Muscle layer of colon (tissue), 2 donors: ENCODE results near the gene ARFIP1.

ENCODE experiments used
- H3K27ac ChIP-seq: one replicate; pipeline ENCODE4 v1.7.0; 2013; ENCODE audit warnings: low read depth, mild to moderate bottlenecking, low read length, moderate library complexity
- H3K27me3 ChIP-seq, 2 donors: one replicate each; pipeline ENCODE4 v1.7.0; 2013; ENCODE audit warnings: low read length in 2 of 2, mild to moderate bottlenecking in 2 of 2; ENCODE audit not compliant: insufficient read depth in 2 of 2, control insufficient read depth in 1 of 2
- H3K36me3 ChIP-seq: one replicate; pipeline ENCODE4 v1.7.0; 2013; ENCODE audit warnings: mild to moderate bottlenecking, low read length; ENCODE audit not compliant: insufficient read depth
- H3K4me1 ChIP-seq: one replicate; pipeline ENCODE4 v1.7.0; 2013; ENCODE audit warnings: mild to moderate bottlenecking, low read length; ENCODE audit not compliant: insufficient read depth
- H3K4me3 ChIP-seq, 2 donors: one replicate each; pipeline ENCODE4 v1.7.0; 2013; ENCODE audit warnings: low read length in 2 of 2, low read depth in 1 of 2, mild to moderate bottlenecking in 1 of 2, moderate library complexity in 1 of 2
- H3K9ac ChIP-seq: one replicate; pipeline ENCODE4 v1.7.0; 2013; ENCODE audit warnings: low read length
- H3K9me3 ChIP-seq: one replicate; pipeline ENCODE4 v1.7.0; 2013; ENCODE audit warnings: mild to moderate bottlenecking, low read length
- donor health status: abdominal sarcoma.
- donor health status: Adenocarcinoma of cecum.

The ARFIP1 gene

DNA sequence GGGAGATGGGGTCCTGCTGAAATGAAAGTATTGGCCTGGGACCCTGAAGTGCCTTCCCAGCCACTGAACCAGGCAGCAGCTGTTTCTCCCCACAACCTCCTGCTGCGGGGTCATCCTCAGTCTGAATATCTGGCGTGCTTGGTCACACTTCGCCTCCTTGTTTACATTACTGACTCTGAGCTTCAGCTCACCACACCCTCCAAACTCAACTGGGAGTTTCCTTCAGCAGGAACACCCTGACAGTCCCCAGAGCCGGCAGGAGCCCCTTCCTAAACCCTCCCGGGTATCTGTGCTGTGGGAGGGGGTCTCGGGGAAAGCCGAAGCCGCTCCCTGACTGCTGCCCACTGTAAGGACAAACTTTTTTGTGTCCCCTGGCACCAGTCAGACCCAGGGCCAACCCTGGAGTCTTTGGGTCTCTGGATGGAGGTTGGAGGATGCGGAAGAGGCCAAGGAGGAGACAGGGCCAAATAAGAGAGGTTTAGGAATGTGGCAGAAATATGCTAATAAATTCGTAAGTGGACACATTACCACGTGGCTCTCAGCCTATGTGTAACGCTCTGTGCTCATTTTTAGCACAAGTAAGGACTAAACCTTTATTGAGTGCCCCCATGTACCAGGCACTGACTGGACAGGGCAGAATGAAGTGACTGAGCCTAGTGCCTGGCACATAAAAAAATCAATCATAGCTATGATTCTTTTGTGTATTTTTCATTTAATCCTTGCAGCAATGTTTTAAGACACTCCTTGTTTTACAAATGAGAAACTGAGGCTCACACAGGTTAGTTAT lies 177.1 kb downstream of the ARFIP1 start:
- no peaks in the 10 kb centered on the region for H3K9me3 ChIP-seq
- H3K4me3 ChIP-seq: no peak overlapping the region
- H3K36me3 ChIP-seq: no peaks in the 10 kb centered on the region
- no peaks in the 10 kb centered on the region for H3K27me3 ChIP-seq
- no peaks in the 10 kb centered on the region for H3K4me1 ChIP-seq
- H3K27ac ChIP-seq: no peak overlapping the region
- H3K9ac ChIP-seq: no peak overlapping the region

DNA sequence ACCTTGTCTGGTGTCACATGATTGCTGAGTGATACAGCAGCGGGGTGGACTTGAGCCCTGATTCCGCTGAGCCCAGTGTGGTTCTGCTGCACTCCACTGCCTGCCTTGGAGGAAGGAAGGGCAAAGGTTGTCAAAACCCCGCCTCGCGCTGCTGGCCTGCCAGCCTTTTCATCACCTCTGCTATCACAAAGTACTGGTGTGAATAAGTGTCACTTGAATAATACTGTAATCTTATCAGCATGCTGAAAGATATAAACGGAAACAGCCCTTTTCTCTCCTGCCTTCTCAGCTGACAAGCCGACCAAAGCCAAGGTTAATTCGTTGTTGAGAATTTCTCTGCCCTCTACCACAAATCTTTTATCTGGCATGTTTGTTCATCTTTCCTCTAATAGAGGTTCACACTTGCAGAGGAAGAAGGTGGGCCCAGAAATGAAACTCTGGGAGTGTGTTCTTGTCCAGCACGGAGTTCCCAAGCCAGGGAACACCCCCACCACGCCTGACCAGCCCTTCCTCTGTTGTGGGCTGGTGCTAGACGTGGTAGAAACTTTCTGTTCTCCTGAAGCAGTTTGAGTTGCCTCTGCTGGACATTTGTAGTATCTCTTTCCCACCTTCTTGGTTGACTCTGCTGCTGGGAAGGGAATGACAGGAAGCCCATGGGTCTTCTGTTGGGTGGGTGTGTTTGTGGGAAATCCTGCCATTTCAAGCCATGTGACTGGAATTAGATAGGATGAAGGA lies 177.8 kb downstream of the ARFIP1 start:
- Histone ChIP-seq H3K27ac (no peak overlapping the region), H3K36me3 (no peaks in the 10 kb centered on the region), H3K4me3 (no peak overlapping the region), H3K9ac (no peak overlapping the region), H3K9me3 (no peaks in the 10 kb centered on the region), H3K4me1 (no peaks in the 10 kb centered on the region), H3K27me3 (no peaks in the 10 kb centered on the region)

DNA sequence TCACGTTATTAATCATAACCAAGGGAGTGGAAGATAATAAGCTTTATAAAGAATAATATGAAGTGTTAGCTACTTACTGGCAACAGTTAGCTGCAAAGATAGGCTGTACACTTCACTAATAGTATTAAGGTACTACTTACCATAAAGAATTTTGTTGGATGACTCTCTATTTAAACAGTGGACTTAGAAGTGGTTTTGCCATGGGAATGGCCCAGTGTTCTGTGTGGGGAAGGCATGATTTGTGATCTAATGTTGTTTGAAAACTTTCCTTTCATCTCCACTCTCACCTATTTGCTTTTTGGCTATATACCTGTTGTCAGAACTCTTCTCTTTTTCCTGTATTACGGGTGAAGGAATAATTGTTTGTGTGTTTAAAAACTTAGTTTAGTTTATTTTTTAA lies 179.3 kb downstream of the ARFIP1 start:
- H3K9ac ChIP-seq: no peak overlapping the region
- no peaks in the 10 kb centered on the region for H3K27me3 ChIP-seq
- H3K9me3 ChIP-seq: no peaks in the 10 kb centered on the region
- H3K4me3 ChIP-seq: no peak overlapping the region
- H3K4me1 ChIP-seq: no peaks in the 10 kb centered on the region
- no peak overlapping the region for H3K27ac ChIP-seq
- no peaks in the 10 kb centered on the region for H3K36me3 ChIP-seq

DNA sequence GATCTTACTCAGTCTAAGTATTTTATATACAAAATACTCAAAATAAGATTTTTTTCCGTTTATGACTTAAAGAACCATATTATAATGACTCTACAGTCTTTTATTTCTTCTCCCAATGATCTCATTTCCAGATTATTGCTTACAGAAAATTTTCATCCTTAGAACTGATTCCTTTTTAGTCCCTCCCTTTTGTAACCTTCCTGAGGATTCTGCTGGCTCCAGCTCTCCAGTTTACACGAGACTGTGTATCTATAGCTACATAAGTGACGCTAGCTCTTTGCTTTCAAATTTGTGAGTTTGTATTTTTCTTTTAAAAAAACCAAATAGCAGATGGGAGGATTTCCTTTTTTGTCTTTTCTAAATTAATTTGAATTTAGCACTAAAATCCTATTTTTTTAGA lies 180.3 kb downstream of the ARFIP1 start:
- no peaks in the 10 kb centered on the region for H3K36me3 ChIP-seq
- no peaks in the 10 kb centered on the region for H3K4me1 ChIP-seq
- H3K27ac ChIP-seq: no peak overlapping the region
- H3K9me3 ChIP-seq: no peaks in the 10 kb centered on the region
- H3K9ac ChIP-seq: no peak overlapping the region
- no peaks in the 10 kb centered on the region for H3K27me3 ChIP-seq
- no peak overlapping the region for H3K4me3 ChIP-seq

DNA sequence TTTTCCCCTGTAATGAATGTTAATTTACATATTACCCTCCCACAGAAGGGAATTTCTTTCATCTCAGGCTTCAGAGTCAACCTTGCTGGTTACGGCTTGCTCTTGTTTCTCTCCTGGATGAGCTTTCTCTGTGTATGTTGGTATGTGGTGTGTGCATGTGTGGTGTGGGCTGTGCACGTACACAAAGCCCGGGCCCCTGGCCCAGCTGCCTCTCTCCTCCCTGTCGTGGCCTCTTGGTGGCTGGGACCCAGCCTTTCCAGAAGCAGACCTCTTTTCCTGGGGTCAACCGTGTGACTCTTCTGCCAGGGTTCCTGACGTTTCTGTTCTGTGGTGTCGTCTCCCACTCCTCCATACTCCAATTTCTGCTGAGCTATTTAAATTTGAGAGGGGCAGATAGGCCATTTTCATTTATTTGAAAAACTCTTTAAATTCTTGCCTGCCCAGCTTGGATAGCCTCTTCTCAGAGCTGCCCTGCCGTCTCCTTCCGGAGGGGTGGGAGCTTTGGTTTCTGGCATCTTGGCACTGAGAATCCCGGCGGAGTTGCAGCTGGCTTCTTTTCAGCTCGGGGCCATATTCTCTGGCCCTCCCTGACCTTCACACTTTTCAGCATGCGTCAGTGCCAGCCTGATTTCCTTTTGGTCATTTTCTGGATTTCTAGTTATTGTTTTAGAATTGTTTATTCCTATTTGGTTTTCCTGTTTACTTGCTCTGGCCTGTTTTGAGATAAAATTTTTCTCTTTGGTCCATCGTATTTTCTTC lies 181.4 kb downstream of the ARFIP1 start:
- H3K4me1 ChIP-seq: no peaks in the 10 kb centered on the region
- H3K36me3 ChIP-seq: no peaks in the 10 kb centered on the region
- no peak overlapping the region for H3K4me3 ChIP-seq
- H3K27me3 ChIP-seq: no peaks in the 10 kb centered on the region
- no peak overlapping the region for H3K27ac ChIP-seq
- no peaks in the 10 kb centered on the region for H3K9me3 ChIP-seq
- no peak overlapping the region for H3K9ac ChIP-seq

DNA sequence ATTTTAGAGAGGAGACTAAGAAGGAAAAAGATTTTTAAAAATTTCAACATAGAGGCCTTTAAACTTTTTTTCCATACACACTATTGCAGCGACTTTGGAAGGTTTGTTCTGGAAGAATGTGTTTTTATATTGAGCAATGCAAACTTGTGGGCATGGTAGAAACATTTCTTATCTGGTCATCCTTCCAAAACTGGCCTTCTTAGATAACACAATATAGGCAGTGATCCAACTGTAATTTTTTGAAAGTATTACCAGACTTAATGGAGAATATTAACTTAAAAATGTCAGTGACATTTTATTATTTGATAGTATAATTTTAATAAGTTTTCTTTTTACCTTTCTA lies 182.0 kb downstream of the ARFIP1 start:
- Histone ChIP-seq H3K27me3 (no peaks in the 10 kb centered on the region), H3K36me3 (no peaks in the 10 kb centered on the region), H3K4me3 (no peak overlapping the region), H3K9me3 (no peaks in the 10 kb centered on the region), H3K4me1 (no peaks in the 10 kb centered on the region), H3K9ac (no peak overlapping the region), H3K27ac (no peak overlapping the region)
